ENCODE data around the gene RIIAD1.
"Not testable (repeated sequence)": the region's sequence is repeated elsewhere in the genome, so short reads cannot be mapped to it uniquely, and the experiment has no call there.

The RIIAD1 gene

DNA sequence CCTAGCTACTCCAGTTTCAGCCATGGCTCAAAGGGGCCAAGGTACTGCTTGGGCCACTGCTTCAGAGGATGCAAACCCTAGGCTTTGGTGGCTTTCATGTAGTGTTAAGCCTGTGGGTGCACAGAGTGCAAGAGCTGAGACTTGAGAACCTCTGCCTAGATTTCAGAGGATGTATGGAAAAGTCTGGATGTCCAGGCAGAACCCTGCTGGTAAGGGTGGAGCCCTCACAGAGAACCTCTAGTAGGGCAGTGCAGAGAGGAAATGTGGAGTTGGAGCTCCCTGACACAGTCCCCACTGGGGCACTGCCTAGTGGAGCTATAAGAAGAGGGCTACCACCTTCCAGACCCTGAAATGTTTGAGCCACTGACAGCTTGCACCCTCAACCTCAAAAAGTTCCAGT lies 16.2 kb downstream of the RIIAD1 start:
- DNase-seq: no peak

GRCh38 chr1:151739590-151740355 lies 18.5 kb downstream of the RIIAD1 start:
- DNase-seq: no peak

DNA sequence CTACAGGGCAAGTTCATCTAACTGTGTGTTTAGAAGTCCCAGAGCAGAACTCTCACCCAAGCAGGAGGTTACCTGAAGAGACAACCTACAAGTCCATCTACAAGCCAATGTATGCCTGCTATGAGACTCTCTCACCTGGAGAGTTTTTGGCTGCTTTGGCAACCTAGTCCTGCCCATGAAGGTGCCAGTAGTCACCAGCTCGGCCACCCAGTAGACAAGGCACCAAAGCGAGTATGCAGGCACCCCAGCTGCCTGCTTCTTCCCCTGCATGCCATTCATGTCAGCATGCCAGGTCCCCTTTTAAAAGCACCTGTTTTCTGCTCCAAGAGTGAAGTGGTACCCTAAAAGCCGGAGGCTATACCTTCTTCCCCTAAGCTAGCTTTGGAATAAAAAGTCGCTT lies 20.2 kb downstream of the RIIAD1 start:
- DNase-seq: no peak

GRCh38 chr1:151756291-151756690 lies 35.0 kb downstream of the RIIAD1 start:
- no peak for DNase-seq

- DNase-seq: no peak
These were observed 37.9 kb downstream of the RIIAD1 start for GRCh38 chr1:151759241-151759640.

- no peak for DNase-seq
These were observed 39.5 kb downstream of the RIIAD1 start for GRCh38 chr1:151760597-151761385.

DNA sequence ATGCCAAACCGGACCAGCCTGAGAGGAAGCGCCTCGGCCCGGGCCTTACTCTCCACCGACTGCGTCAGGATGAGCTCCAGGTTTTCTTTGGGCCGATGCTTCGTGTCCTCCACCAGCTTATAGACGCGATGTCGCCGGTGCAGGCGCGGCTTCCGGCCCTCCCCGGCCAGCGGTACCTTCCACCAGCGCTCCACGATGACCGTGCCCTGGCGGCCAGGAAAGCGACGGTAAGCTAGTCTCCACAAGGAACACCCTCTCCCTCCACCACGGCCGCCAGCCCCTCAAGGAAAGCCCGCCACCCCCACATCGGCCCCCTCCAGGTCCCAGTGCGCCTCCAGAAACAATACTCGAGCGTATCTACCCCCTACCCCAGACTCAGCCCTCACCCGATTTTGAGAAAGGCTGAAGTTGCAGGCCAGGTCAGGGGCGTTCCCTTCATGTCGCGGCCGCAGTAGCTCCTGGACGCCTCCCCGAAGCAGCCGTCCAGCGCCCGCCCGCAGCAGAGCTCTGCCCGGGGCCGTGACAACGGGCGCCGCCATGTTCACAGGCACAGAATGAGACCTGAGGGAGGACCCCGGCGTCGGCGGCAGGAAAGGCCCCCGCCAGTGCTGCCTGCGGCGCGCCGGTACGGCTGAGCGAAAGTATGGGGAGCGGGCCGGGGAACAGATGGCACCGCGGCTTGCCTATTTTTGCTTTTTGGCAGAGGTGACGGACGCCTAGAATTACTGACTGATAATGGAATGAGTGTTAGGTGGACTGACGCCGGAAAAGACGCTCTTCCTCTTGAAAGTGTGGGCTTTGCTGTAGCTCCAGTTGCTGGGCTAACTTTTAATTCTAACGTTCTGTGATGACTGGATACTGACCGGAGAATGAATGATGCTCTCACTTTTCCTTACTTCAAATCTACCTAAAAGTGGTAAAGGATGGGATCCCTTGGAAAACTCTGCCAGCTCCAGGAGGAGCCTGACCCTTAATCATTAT lies 41.9 kb downstream of the RIIAD1 start, which contains the start of gene MRPL9:
Gene MRPL9, minus strand, starts transcription at position 556 of the 981 bp plus-strand sequence. Its CDS starts 17 bp downstream, at position 539.
- peak; percentile 88 for DNase-seq

DNA sequence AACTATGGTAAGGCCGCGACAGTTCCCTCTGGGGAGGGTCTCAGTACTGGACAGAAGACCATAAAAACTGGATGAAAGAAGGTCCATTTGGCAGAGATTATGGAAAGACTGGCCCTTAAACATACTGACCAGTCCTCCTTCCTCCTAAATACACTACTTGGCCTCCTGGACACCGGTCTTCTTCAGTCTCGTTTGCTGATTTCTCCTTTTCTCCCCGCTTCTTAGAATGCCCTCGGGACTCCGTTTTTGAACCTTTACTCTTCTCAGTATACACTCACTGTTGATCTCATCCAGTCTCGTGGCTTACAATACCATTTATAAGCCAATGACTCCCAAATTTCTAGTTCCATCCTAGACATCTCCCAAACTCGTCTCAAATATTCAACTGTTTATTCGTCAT lies 42.7 kb downstream of the RIIAD1 start:
- no peak for DNase-seq

DNA sequence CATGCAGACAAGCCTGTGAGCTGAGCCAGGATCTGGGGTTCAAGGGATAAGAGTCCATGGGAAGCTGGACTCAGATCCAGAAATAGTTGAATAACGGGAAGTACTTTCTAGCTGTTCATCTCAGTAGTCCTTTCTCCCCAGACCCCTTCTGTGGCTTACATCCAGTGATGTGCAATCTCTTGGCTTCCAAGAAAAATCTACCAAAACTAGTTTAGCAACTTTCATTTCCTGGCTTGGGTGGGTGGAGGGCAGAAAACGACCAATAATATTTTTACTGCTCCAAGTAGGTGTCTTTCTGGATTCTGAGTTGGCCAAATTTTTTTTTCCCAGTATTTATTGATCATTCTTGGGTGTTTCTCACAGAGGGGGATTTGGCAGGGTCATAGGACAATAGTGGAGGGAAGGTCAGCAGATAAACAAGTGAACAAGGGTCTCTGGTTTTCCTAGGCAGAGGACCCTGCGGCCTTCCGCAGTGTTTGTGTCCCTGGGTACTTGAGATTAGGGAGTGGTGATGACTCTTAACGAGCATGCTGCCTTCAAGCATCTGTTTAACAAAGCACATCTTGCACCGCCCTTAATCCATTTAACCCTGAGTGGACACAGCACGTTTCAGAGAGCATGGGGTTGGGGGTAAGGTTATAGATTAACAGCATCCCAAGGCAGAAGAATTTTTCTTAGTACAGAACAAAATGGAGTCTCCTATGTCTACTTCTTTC lies 47.2 kb downstream of the RIIAD1 start:
- not testable (repeated sequence) for DNase-seq

DNA sequence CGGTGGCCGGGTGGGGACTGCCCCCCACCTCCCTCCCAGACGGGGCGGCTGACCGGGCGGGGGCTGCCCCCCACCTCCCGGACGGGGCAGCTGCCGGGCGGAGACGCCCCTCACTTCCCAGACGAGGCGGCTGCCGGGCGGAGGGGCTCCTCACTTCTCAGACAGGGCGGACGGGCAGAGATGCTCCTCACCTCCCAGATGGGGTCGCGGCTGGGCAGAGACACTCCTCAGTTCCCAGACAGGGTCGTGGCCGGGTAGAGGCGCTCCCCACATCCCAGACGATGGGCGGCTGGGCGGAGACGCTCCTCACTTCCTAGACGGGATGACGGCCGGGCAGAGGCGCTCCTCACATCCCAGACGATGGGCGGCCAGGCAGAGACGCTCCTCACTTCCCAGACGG lies 47.9 kb downstream of the RIIAD1 start:
- DNase-seq: not testable (repeated sequence)

- DNase-seq: no peak
These were observed 52.4 kb downstream of the RIIAD1 start for GRCh38 chr1:151773702-151774101.

- no peak for DNase-seq
These were observed 53.1 kb downstream of the RIIAD1 start for GRCh38 chr1:151774256-151774922.

DNA sequence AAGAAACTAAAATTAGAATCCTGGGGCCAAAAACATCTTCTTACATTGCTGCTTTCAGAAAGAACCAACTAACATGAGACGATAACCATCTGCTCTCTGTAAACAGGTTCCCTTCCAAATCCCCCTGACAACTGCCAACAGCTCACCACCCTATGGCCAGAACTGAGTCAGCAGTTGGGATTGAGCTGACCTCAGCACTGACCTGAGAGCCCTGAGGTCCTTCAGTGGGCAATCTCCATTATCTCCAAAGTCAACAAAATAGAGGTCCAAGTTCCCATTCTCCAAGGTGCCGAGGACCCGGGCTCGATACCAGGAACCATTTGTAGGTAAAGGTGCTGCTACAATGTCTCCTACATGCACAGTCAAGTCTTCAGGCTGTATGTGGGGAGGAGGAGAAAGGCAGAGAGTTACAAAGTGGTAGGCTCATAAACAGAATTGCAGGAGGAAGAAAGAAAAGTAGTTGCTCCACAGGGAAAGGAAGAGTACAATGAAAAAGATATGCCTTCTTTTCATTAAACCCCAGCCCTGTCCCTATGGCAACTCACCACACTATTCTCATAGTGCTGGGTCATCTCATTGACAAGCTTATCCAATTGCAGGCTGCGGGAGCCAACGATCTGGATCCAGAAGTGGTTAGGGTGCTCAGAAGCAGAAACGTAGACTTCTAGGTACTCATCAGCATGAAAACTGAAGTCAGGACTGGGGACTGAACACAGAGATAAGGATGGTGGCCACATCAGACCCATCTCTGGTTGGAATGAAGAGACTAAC lies 54.8 kb downstream of the RIIAD1 start:
- no peak for DNase-seq

GRCh38 chr1:151776665-151777062 lies 55.3 kb downstream of the RIIAD1 start:
- DNase-seq: no peak

DNA sequence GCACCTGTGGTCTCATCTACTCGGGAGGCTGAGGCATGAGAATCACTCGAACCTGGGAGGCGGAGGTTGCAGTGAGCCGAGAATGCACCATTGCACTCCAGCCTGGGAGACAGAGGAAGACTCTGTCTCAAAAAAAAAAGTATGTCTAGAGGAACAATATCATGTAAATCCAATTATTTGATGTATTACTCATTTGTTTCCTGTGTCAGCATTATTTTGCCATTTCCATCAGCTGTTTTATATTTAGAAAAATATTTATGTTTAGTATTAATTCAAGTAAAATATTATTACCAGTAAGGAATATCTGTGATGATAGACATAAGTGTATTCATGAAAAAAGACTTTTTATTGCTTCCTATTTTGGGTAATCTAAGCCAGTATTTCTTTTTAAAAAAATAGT lies 56.0 kb downstream of the RIIAD1 start:
- DNase-seq: no peak

All from activated naive CD4-positive, alpha-beta T cell treated with anti-CD3 and anti-CD28 coated beads, Interleukin-2, amount 50 U/mL, for 16 hours (primary cell).